BJ (cell line): ENCODE measurements around the gene TENT5A. TPM values are rescaled to one million over a fixed set of nuclear protein-coding genes. Genes with fewer than 3 reads are reported as not detected.

Experiments
- CTCF ChIA-PET: fragments of 350-600 bp; formaldehyde crosslinking; extraction: SDS; loops from one replicate; lab custom pipeline; 2021; ENCODE audit warnings: antibody characterized with exemption, inconsistent platforms; lab: Yijun Ruan, JAX
- POLR2A ChIA-PET: fragments of 300-600 bp; sonication (Branson Sonifier 250); formaldehyde crosslinking; extraction: SDS; loops from one replicate; lab custom pipeline; 2021; ENCODE audit warnings: antibody characterized with exemption; lab: Charles Lee
- DNase-seq: peaks from one replicate; pipeline ENCODE4 v3.0.0-alpha.2; 2011; ENCODE audit warnings: low read depth
- H3K27me3 ChIP-seq: 2 replicates; pipeline ENCODE4 v1.6.0; 2011; ENCODE audit warnings: low read length; ENCODE audit not compliant: control insufficient read depth, insufficient read depth
- H3K36me3 ChIP-seq: 2 replicates; pipeline ENCODE4 v1.5.1; 2011; ENCODE audit warnings: low read length; ENCODE audit not compliant: control insufficient read depth, insufficient read depth
- H3K4me3 ChIP-seq: 2 replicates; pipeline ENCODE4 v1.5.1; 2011; ENCODE audit warnings: low read depth, mild to moderate bottlenecking, control low read depth, low read length
- polyA plus RNA-seq: library from polyadenylated mRNA; depleted of rRNA; stranded (reverse); fragments of >200 nt; gene quantifications from 2 replicates; pipeline ENCODE4 v1.2.3, GENCODE V29; 2011
- TF ChIP-seq, protein P1 (sequence below): IDR thresholded peaks from 2 replicates; pipeline ENCODE4 v1.5.1; 2011; ENCODE audit warnings: low read depth, mild to moderate bottlenecking, control low read depth, inconsistent platforms, low read length, moderate library complexity; ENCODE audit not compliant: insufficient read depth

TENT5A gene
- polyA plus RNA-seq, 1 experiment, result 9.7 TPM

DNA sequence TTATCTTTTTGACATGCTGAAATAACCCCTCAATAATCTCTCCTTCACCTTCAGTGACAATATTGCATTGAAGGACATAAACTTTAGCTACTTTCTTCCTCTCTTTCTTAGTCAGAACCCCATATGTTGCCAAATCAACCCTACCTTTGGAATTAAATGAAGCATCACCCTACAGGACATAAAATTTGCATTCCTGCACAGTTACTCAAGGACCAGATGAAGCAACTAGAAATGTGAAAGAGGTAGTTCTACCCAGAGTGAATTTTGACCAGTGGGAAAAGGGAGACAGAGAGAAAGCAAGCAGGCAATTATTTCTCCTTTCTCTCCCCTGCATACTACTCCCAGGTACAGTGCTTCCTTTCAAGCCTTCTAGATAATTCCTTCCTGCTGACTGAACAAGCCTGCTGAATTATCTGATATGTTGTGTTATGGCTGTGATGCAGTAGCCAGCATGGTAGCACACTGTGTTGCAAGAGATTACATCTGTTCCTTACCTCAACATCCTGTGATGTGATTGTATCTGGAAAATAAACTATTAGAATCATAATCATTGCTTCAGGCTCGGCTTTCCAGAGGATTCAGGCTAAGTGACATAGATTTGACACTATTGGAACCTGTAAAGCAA lies 16.6 kb downstream of the TENT5A start:
- DNase-seq, result no peak
- ChIA-PET POLR2A (no interaction called here), CTCF (no interaction called here)
- Histone ChIP-seq H3K36me3 (no peaks in the 10 kb centered on the region), H3K27me3 (no peaks in the 10 kb centered on the region), H3K4me3 (no peak overlapping the region)
- TF ChIP-seq, protein P1, sequence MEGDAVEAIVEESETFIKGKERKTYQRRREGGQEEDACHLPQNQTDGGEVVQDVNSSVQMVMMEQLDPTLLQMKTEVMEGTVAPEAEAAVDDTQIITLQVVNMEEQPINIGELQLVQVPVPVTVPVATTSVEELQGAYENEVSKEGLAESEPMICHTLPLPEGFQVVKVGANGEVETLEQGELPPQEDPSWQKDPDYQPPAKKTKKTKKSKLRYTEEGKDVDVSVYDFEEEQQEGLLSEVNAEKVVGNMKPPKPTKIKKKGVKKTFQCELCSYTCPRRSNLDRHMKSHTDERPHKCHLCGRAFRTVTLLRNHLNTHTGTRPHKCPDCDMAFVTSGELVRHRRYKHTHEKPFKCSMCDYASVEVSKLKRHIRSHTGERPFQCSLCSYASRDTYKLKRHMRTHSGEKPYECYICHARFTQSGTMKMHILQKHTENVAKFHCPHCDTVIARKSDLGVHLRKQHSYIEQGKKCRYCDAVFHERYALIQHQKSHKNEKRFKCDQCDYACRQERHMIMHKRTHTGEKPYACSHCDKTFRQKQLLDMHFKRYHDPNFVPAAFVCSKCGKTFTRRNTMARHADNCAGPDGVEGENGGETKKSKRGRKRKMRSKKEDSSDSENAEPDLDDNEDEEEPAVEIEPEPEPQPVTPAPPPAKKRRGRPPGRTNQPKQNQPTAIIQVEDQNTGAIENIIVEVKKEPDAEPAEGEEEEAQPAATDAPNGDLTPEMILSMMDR, result no peak

DNA sequence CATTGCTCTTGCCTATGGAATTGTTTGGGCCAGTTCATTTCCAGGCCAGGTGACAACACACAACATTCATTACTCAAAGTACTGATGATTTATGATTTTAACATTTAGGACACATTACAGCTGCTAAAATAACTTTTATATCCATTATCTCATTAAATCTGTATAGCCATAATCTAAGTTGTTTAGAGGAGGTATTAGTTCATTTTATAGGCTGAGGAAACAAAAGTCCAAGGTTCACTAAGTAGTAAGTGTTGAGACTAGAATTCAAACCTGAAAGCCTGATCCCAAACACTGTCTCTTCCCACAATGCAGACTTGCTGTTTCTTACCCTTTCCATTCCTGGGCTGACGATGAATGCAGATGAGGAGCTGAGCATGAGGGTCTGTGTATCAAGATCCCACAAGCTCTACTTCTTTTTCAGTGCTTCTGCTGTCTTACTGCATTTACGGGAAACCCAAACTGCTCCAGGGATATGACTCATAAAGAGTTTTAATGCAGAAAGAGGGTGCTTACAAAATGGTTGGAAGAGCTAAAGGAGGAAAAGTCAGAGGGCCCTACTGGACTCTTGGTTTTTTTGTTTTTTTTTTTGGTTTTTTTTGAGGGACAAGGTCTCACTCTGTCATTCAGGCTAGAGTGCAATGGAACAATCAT lies 17.9 kb downstream of the TENT5A start:
- TF ChIP-seq, protein P1, result no peak
- DNase-seq, result no peak
- Histone ChIP-seq H3K27me3 (no peaks in the 10 kb centered on the region), H3K4me3 (no peak overlapping the region), H3K36me3 (no peaks in the 10 kb centered on the region)
- ChIA-PET CTCF (interaction anchor here (0.9 to 1.0 kb wide), 2 partner anchors 10 to 20 kb away, joined by 3 to 4 read pairs; no protein-coding TSS in a partner anchor), POLR2A (interaction anchor here (0.6 kb wide), 2 partner anchors 11 to 141 kb away, joined by 5 read pairs; no protein-coding TSS in a partner anchor)

DNA sequence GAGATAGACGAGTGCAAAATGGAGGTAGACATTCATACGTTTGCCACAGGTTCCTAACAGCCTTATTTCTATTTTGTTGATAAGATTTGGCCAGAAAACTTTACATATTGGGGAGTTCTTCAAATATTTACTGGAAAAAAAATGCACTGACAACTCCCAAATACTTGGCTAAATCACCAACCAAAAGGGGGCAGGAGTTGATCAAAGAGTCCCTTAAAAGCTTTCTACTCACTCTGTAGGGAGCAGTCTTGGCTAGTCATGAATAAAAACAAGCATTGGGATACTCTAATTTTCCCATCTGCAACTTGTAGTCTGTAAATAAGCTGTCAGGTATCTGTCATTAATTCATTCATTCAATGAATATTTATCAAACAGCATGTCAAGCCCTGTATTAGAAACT lies 18.4 kb downstream of the TENT5A start:
- H3K36me3 ChIP-seq, result no peaks in the 10 kb centered on the region
- TF ChIP-seq, protein P1, result no peak

DNA sequence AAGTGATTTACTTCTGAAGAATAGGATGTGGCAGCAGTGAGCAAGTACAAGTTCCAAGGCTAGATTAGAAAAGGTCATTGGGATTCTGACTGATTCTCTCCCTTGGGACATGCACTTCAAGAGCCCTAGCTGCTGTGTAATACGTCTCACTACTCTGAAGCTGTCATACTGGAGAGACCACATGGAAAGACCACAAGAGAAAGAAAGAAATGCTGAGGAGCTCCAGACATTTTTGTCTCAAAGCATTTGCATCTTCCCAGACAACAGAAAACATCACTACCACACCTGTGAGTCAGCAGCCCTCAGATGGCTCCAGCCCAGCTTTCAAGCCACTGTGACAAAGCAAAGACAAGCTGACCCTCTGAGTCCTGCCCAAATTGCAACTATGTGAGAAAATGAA lies 20.7 kb downstream of the TENT5A start:
- no peaks in the 10 kb centered on the region for H3K27me3 ChIP-seq
- no peak overlapping the region for H3K4me3 ChIP-seq
- CTCF ChIA-PET, result no interaction called here
- POLR2A ChIA-PET, result no interaction called here
- TF ChIP-seq, protein P1, result no peak
- DNase-seq, result no peak
- H3K36me3 ChIP-seq, result no peaks in the 10 kb centered on the region

More for the DNA sequence above, 18.4 kb downstream of the TENT5A start:
- H3K27me3 ChIP-seq, result no peaks in the 10 kb centered on the region
- ChIA-PET CTCF (no interaction called here), POLR2A (no interaction called here)
- DNase-seq, result no peak
- no peak overlapping the region for H3K4me3 ChIP-seq

DNA sequence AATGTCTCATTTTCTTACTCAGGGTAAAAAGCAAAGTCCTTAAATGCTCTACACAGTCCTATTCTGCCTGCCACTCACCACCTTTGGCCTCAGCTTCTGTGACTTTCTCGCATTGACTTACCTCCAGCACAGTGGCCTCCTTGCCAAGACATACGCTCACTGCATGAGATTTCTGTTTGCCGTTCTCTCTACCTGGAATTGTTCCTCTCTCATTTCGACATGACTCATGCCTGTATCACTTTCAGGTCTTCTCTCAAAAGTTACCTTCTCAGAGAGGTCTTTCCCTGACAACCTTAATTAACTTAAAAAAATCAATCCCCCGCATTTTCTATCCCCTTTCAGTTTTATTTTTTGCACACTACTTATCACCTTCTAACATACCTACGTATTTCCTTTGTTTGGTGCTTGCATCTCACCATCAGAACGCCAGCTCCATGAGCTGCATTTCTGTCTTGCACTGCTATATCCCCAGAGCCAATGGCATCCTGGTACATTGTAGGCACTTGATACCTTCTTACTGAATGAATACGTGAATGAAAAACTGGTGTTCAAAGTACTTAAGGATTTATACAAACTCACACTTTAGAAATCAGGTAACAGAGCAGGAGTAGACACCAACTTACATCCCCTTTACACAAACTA lies 24.5 kb downstream of the TENT5A start:
- CTCF ChIA-PET, result interaction anchor here (0.9 kb wide), 1 partner anchor 43 kb away, joined by 4 read pairs; no protein-coding TSS in a partner anchor
- no peak for DNase-seq
- H3K4me3 ChIP-seq, result no peak overlapping the region
- no peaks in the 10 kb centered on the region for H3K27me3 ChIP-seq
- no peaks in the 10 kb centered on the region for H3K36me3 ChIP-seq
- POLR2A ChIA-PET, result no interaction called here
- TF ChIP-seq, protein P1, result no peak
